Measurements from ENCODE around the gene HCFC1.

The HCFC1 gene

GRCh38 chrX:153956044-153956907 lies 15.3 kb downstream of the HCFC1 start:
- DNase-seq (ENCODE audit: low spot score) = no peak

DNA sequence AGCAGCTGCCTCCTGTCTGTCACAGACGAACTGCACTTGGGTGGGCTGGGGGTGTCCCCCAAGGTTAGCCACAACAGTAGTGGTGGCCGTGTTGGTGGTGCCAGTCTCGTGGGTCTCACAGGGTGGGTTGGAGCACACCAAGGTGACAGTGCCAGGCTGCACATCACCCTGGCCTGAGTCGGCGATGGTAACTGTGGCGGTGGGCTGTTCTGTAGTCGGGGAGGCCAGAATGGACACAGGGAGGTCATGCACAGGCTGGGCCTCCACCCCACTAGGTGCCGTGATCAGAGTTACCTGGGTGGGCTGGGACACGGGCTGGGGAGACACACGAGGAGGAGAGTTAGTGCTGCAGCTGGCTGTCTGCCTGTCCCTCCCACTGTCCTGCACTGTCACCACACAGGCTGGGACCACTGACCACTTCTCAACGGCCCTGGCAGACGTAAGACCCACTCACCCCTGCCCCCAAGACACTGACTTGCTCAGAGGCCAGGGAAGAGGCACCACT lies 16.3 kb downstream of the HCFC1 start:
- no peak for DNase-seq (ENCODE audit: low spot score)

- DNase-seq (ENCODE audit: low spot score) = no peak
Measured at GRCh38 chrX:153954558-153955227, 16.9 kb downstream of the HCFC1 start.

DNA sequence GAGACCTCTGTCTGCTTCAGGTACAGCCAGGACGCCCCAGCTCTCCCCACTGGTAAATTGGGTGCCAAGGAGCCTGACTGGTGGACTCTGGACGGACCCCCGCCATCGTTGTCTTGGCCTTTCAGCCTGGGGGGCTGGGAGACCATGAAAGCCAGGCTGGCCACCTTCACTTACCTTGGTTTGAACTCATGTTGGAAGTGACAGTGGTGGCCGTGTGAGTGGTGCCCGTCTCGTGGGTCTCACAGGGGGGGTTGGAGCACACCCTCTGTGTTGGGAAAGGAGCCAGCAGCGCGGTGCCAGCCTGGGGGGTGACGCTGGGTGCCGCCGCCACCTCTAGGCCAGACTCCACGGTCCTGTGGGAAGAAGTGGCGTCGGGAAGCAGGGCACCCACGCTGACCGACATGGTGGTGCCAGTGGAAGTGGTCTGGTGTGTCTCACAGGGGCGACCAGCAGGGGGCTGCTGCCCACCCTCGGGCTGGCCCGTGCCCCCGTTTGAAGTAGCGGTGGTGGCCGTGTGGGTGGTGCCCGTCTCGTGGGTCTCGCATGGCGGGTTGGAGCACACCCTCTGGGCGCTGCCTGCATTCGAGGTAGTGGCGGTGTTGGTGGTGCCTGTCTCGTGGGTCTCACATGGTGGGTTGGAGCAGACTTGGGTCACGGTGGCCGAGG lies 17.6 kb downstream of the HCFC1 start:
- no peak for DNase-seq (ENCODE audit: low spot score)

DNA sequence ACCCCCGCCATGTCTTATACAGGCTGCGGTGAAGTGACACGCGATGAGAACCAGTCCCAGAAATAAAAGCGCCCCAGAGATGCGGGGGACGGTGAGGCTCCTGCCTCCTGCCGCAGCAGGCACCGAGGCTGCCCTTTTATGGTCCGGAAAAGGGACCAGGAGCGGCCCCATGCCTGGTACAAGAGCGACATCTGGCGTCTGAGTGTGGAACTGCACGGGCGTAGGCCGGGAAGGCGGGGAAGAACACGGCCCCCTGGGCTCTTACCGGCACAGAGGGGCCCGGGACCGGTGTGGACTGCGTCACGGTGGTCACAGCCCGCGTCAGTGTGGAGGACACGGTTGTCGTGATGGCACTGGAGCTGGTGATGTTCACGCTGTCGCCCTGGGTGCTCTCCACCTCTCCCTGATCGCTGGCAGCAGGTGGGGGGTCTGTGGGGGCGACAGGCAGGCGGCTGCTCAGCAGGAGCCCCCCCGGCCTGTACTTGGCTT lies 18.2 kb downstream of the HCFC1 start:
- DNase-seq (ENCODE audit: low spot score) = peak; percentile 79

GRCh38 chrX:153952373-153953026 lies 19.1 kb downstream of the HCFC1 start:
- no peak for DNase-seq (ENCODE audit: low spot score)

DNA sequence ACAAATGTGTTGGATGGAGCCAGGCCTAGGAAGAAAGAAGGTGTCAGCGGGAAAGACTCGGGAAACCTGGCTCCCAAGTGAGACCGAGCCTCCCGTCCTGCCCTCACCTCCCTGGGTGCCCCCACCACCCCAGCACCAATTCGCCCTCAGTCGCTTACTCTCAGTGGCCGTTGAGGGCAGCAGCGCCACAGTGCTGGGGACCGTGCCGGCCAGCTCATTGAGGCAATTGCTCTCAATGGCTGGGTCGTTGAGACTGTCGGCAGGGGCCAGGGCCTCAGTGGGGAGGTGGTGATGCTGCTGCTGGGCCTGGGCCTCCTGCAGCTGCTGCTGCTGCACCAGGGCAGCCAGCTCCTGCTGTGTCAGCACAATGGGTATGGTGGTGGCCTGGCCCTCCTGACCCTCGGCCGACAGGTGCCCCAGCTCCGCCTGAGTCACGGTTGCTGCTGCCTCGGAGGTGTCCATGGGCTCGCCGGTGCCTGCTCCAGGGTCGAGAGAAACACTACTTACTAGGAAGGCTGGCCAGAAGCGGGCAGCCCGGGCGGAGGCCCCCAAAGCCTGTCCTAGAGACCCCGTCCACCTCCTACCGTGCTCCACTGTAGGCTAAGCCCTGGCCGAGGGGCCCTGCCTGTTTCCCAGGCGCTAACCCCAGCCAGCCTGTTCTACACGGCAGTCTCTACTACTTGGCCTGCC lies 19.8 kb downstream of the HCFC1 start:
- no peak for DNase-seq (ENCODE audit: low spot score)

- DNase-seq (ENCODE audit: low spot score) = no peak
Measured at GRCh38 chrX:153950127-153950526, 21.5 kb downstream of the HCFC1 start.

GRCh38 chrX:153948847-153949805 lies 22.5 kb downstream of the HCFC1 start:
- DNase-seq (ENCODE audit: low spot score) = no peak

GRCh38 chrX:153948002-153948466 lies 23.6 kb downstream of the HCFC1 start:
- no peak for DNase-seq (ENCODE audit: low spot score)

DNA sequence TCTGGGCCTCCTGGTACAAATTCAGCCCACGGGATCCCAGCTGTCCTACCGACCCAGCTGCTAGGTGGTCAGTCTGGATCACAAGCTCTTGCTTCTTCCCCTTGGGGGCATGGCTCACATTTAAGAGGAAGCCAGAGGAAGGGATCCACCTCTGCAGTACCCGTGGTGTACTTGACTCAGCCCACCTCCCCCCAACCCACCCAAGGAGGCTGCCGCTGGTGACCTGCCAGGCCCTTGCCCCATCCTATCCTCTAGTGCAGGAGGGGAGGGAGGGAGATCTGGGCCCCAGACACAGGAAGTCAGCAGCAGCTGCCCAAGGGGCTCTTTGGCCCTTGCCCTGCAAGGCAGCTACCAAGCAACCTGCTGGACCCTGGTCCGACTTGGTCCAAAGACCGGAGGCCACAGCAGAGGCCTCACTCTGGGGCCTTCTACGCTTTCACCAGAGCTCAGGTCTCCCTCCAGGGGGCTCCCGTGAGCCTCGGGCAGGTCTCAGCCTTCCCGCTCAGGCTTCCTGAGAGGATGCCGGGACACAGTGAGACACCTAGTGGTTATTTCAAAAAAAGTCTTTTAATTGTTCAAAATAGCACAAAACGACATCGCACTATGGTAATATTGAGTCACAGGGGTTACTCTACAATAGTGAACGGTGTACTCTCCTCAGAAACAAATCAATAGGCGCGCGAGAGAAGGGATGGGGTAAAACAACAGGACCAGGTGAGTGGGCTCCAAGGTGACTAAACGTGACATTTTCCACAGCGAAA lies 24.4 kb downstream of the HCFC1 start:
- DNase-seq (ENCODE audit: low spot score) = peak; percentile 82

GRCh38 chrX:153945956-153946943 lies 25.4 kb downstream of the HCFC1 start:
- DNase-seq (ENCODE audit: low spot score) = no peak

DNA sequence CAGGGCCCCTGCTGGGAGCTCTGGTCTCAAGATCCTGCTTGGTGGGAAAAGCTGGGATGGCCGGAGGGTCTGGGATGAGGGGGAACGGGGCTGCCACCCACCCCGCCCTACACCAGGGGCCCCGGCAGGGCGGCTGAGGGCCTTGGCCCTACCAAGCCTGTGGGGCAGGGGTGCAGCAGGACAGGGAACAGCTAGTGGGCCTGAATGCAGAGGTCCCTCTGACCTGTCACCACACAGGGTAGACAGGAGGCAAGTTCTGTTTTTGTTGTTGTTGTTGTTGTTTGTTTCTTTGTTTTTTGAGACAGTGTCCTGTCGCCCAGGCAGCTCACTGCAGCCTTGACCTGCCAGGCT lies 26.8 kb downstream of the HCFC1 start:
- no peak for DNase-seq (ENCODE audit: low spot score)

- no peak for DNase-seq (ENCODE audit: low spot score)
Measured at GRCh38 chrX:153944140-153944799, 27.3 kb downstream of the HCFC1 start, which contains the start of gene RENBP. Gene RENBP (minus strand): TSS chrX:153944643. CDS start chrX:153944610, 33 bp downstream.

- DNase-seq (ENCODE audit: low spot score) = no peak
Measured at GRCh38 chrX:153941336-153942252, 30.0 kb downstream of the HCFC1 start.

DNA sequence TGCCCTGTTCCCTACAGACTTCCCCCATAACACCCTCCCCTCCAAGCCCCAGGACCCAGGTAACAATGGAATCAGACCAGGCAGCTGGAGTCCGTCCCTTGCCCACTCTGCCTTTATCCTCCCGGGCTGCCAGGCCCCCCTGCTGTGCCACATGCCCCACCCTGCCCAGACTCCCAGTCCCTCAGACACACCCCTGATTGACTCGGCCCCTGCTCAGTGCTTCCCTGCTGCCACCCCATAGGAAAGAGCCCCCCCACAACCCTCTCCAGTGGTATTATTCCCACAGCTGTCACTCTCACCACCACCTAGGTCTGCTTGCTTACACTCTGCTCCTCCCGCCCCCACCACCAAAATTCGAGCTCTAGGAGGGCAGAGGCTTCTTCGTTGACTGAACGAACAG lies 32.0 kb downstream of the HCFC1 start:
- DNase-seq (ENCODE audit: low spot score) = no peak

All from AG08395 (cell line).